ENCODE results near the gene CKMT2.

Gene CKMT2

GRCh38 chr5:81303563-81303962 lies 70.4 kb downstream of the CKMT2 start:
- DNase-seq (ENCODE audit: low read depth, low spot score) = no peak

DNA sequence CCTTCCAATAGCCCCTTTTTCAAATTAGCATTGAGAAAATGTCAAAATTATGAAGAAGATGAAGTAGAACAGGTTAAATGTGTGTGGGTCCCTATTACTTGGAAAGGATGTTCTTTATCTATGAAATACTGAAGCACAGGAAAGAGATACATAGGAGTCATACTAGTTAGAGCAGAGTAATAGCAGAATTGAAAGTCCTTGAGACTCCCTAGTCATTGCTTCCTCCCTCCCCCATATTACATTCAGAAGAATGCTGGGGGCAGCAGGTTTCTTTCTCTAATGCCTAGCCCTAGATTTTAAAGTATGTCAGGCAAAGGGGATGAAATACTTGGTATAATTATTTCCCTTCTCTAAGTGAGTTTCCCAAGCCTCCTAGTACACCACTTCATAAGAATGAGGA lies 72.7 kb downstream of the CKMT2 start:
- DNase-seq (ENCODE audit: low read depth, low spot score) = no peak

DNA sequence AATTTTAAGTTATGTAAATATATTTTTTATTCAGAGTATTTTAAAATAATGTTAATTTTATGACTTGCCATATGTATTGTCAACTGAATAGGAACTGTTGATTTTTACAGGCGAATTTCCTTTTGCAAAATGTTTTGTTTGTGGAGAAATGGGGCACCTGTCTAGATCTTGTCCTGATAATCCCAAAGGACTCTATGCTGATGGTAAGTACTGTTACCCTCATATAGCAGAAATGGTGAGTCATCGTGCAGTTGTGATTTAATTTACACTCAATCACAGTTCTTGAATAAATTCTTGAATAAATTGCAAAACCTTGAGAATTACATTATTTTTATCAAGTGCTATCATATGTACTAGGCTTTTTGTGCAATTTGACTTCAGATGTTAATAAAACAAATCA lies 75.7 kb downstream of the CKMT2 start:
- no peak for DNase-seq (ENCODE audit: low read depth, low spot score)

DNA sequence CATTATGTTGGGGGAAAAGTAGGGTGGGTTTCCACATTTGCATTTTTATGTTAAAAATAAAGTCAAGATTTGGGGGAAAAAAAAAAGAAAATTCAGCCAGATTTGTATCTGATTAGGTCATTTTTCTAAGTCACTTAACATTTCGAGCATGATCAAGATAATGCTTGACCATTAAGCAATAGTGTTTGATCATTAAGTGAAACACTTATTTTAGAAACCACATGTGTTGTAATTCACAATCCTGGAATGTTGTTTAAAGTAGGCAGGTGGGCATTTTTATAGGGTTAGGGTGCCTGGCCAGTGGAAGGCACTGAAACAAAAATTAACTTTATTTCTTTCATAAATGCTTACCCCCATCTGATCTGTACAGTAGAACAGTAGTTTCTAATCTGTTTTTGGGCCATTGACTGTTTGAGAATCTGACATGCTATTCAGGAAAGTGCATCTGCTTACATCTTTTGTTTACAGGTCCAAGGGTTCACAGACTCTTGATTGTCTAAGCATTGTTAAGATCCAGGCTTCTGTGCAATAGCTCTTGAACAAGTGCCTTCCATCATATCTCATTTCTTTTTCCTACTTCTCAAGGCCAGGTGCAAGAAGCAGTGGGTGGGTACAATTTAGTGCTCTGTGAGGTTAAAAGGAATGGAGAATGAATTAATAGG lies 77.4 kb downstream of the CKMT2 start:
- no peak for DNase-seq (ENCODE audit: low read depth, low spot score)

DNA sequence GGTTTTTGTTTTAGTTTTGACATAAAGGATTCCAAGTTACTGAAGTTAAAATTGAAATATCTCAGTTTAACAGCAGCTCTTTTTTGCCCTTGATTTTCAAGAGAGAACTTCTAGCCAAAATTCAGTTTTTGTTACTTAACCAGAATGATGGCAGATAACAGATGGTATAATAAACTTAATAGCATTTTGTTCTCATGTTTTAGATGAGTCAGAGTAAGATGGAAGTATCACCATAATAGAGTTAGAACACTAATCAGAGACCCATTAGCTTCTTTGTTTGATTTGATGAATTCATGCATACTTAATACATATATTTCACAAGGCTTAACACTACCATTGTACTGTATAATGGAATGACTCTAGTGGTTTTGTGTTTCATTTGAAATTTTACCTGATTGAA lies 80.2 kb downstream of the CKMT2 start:
- DNase-seq (ENCODE audit: low read depth, low spot score) = no peak

DNA sequence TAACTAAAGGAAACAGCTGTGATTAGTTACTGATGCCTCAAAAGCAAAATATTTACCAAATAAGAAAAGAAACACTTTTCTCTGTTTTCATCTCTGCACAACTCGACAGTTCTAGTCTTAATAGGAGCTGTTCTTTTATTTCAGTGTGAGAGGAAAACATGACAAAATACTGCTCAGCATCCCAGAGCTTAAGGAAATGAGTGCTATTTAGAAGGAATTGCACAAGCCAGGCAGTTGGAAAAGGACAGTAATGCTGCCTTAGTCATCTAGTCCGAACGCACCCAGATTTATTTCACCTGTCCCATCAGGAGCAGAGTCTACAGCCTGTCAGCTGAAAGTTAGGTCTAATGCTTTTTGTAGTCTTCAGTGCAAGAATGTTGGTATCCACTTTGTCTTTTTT lies 80.6 kb downstream of the CKMT2 start:
- DNase-seq (ENCODE audit: low read depth, low spot score) = no peak

DNA sequence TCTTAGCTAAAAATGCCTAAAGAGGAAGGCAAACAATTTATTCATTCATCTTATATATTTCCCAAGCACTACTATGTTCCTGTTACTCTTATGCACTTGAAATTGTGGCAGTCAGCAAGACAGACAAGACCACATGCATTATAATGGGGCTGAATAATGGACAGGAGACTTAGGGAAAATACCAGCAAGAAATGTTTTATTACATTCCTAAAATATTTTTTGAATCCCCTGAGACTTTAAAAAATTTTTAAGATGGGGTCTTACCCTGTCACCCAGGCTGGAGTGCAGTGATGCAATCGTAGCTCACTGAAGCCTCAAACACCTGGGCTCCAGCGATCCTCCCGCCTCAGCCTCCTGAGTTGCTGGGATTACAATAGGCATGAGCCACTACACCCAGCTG lies 81.5 kb downstream of the CKMT2 start:
- DNase-seq (ENCODE audit: low read depth, low spot score) = no peak

GRCh38 chr5:81315336-81315735 lies 82.2 kb downstream of the CKMT2 start:
- no peak for DNase-seq (ENCODE audit: low read depth, low spot score)

DNA sequence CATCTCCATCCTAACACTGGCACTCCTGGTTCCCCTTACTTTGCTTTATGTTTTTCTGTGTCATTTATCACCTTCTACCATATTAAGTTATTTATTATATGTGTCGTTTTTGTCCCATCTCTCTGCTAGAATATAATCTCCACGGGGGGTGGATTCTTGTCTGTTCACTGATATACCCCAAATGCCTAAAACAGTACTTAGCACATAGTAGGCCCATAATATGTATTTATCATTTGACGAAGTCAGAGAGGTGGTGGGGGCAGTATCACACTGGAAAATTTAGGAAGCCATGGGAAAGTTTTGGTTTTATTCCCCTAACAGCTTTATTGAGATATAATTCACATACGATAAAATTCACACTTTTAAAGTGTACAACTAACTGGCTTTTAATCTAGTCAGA lies 82.7 kb downstream of the CKMT2 start:
- DNase-seq (ENCODE audit: low read depth, low spot score) = no peak
